K562 (cell line): Measurements from ENCODE around the gene MYO1E. TPM values are rescaled to one million over a fixed set of nuclear protein-coding genes. Genes with fewer than 3 reads are reported as not detected.

ENCODE experiments used
- FOSL1 ChIP-seq: fragments of 200-800 bp; sonication (Bioruptor generic); conservative IDR thresholded peaks from 2 replicates; pipeline ENCODE4 v1.6.1; 2016; ENCODE audit warnings: missing genetic modification characterization, missing compliant biosample characterization
- HDAC3 ChIP-seq: fragments of 450-650 bp; IDR thresholded peaks from 2 replicates; pipeline ENCODE4 v1.6.1; 2018; ENCODE audit warnings: borderline replicate concordance, mild to moderate bottlenecking, moderate library complexity; ENCODE audit not compliant: partially characterized antibody
- HMBOX1 ChIP-seq: sonication (generic); IDR thresholded peaks from 2 replicates; pipeline ENCODE4 v1.6.1; 2016
- HMG20B ChIP-seq: fragments of 250-450 bp; sonication (Bioruptor Pico); IDR thresholded peaks from 2 replicates; pipeline ENCODE4 v1.5.0; 2021; ENCODE audit warnings: mild to moderate bottlenecking
- MNT ChIP-seq, 2 experiments: fragments of 450-650 bp; conservative IDR thresholded peaks; 2 replicates each; pipeline ENCODE4 v1.6.1; 2017; ENCODE audit warnings: mild to moderate bottlenecking in 2 of 2, moderate library complexity in 2 of 2
- MTF1 ChIP-seq: fragments of 250-450 bp; sonication (Bioruptor Pico); IDR thresholded peaks from 2 replicates; pipeline ENCODE4 v1.9.0; 2021; ENCODE audit warnings: moderate library complexity, mild to moderate bottlenecking, inconsistent platforms, borderline replicate concordance
- RBFOX2 ChIP-seq: fragments of 200-400 bp; formaldehyde crosslinking; IDR thresholded peaks from 2 replicates; pipeline ENCODE4 v1.6.1; 2017; ENCODE audit warnings: low read depth, mild to moderate bottlenecking, low read length, moderate library complexity
- SMAD1 ChIP-seq: fragments of 150-350 bp; IDR thresholded peaks from 2 replicates; pipeline ENCODE4 v1.6.1; 2014; ENCODE audit warnings: low read length, low read depth; ENCODE audit not compliant: partially characterized antibody
- TAF1 ChIP-seq: IDR thresholded peaks from 2 replicates; pipeline ENCODE4 v1.6.1; 2011; ENCODE audit warnings: mild to moderate bottlenecking, low read length, moderate library complexity; ENCODE audit not compliant: insufficient read depth, control insufficient read depth, severe bottlenecking; ENCODE audit errors: extremely low read depth
- TEAD4 ChIP-seq, 2 experiments: sonication (generic) in 1 of 2; formaldehyde crosslinking in 1 of 2; IDR thresholded peaks; 2 replicates each; pipeline versions ENCODE4 v1.6.1 to v1.8.0; 2012 to 2022; ENCODE audit warnings: borderline replicate concordance in 1 of 2, inconsistent platforms in 1 of 2, low read length in 1 of 2, mild to moderate bottlenecking in 1 of 2, missing genetic modification reagents in 1 of 2
- ZBTB8A ChIP-seq: fragments of 450-650 bp; IDR thresholded peaks from 2 replicates; pipeline ENCODE4 v1.6.1; 2018; ENCODE audit warnings: mild to moderate bottlenecking, moderate library complexity; ENCODE audit not compliant: partially characterized antibody
- ZNF224 ChIP-seq: sonication (generic); formaldehyde crosslinking; IDR thresholded peaks from 2 replicates; pipeline ENCODE4 v1.8.0; 2022; ENCODE audit warnings: mild to moderate bottlenecking, missing genetic modification reagents
- ZNF324 ChIP-seq: fragments of 250-450 bp; sonication (Bioruptor Pico); IDR thresholded peaks from 2 replicates; pipeline ENCODE4 v1.4.0; 2020; ENCODE audit warnings: mild to moderate bottlenecking
- ZNF449 ChIP-seq: fragments of 250-450 bp; sonication (Bioruptor Pico); IDR thresholded peaks from 2 replicates; pipeline ENCODE4 v1.8.0; 2022; ENCODE audit warnings: moderate library complexity, mild to moderate bottlenecking, inconsistent platforms
- ZNF668 ChIP-seq: fragments of 250-450 bp; sonication (Bioruptor Pico); IDR thresholded peaks from 2 replicates; pipeline ENCODE4 v1.8.0; 2022; ENCODE audit warnings: mild to moderate bottlenecking, inconsistent platforms
- ZZZ3 ChIP-seq: fragments of 450-650 bp; IDR thresholded peaks from 2 replicates; pipeline ENCODE4 v1.6.1; 2016; ENCODE audit warnings: antibody characterized with exemption, mild to moderate bottlenecking, moderate library complexity
- polyA plus RNA-seq, 8 experiments: library from polyadenylated mRNA; depleted of rRNA in 4 of 8; stranded (reverse) in 5 of 8; unstranded in 3 of 8; fragments of >200 nt; fragmentation: Nextera tagmentation in 2 of 8; fragmentation: Illumina TruSeq in 1 of 8; extraction: Ambion mirVana in 2 of 8; extraction: Trizol in 1 of 8; gene quantifications; 2 replicates each; pipeline versions ENCODE4 v1.2.1 to v1.2.3, GENCODE V29; 2011 to 2014; ENCODE audit warnings: inconsistent platforms in 1 of 8, missing spikeins in 1 of 8
- total RNA-seq, 7 experiments: library from RNA; depleted of rRNA in 6 of 7; stranded (reverse); fragments of >200 nt in 6 of 7; fragmentation: Illumina TruSeq in 2 of 7; extraction: Trizol in 2 of 7; gene quantifications; 2 replicates each; pipeline versions ENCODE4 v1.2.1 to v1.2.3, GENCODE V29; 2011 to 2021; ENCODE audit warnings: low replicate concordance in 1 of 7
- TF ChIP-seq, protein P1 (sequence below): sonication (generic); formaldehyde crosslinking; IDR thresholded peaks from 2 replicates; pipeline ENCODE4 v1.8.0; 2022; ENCODE audit warnings: mild to moderate bottlenecking, missing genetic modification reagents
- TF ChIP-seq, protein P2 (sequence below): IDR thresholded peaks from 2 replicates; pipeline ENCODE4 v1.6.1; 2011; ENCODE audit warnings: borderline replicate concordance, low read depth, mild to moderate bottlenecking, moderate library complexity, low read length; ENCODE audit not compliant: insufficient read depth, poor library complexity, severe bottlenecking

MYO1E gene
- total and polyA plus RNA-seq, 9 of the 15 experiments (the other 6 are each of a cell fraction or from before 2014, with no cell fraction given), result under 0.01 to 0.44 (median 0.01) TPM; not detected in 6

DNA sequence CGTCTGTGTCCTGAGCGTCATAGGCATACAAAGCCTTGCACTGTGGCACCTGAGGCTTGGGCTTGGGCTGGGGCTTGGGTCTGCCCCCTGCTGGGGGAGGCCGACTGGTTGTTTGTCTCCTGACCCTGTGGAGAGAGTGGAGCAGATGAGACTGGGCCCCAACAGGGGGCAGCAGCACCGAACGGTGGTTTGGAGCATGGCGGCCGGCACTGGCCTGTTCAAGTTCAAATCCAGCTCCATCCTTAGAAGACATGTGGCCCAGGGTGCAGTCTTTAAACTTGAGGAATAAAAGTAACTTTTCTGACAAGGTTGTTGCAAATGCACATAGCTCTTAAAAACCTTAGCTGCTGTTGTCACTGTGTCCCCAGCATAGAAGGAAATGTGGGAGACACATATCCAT, 234.4 kb downstream of the MYO1E start (continued):
- TF ChIP-seq, protein P1, sequence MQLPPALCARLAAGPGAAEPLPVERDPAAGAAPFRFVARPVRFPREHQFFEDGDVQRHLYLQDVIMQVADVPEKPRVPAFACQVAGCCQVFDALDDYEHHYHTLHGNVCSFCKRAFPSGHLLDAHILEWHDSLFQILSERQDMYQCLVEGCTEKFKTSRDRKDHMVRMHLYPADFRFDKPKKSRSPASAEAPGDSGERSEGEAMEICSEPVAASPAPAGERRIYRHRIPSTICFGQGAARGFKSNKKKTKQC (CRISPR knock-in tag), result no peak
- TF ChIP-seq ZNF668 (CRISPR knock-in tag) (no peak), ZNF324 (CRISPR knock-in tag) (no peak), ZNF224 (CRISPR knock-in tag) (no peak), SMAD1 (peak; percentile 62), HMG20B (CRISPR knock-in tag) (no peak), ZBTB8A (no peak), TEAD4 (IDR thresholded peaks at IDR 0.05; ENCODE audit: low read length) (0 out of 2 replicates have a peak, but pooled peaks have one; percentile 18), TEAD4 (CRISPR knock-in tag; IDR thresholded peaks at IDR 0.05; ENCODE audit: borderline replicate concordance) (no peak), MNT (conservative IDR thresholded peaks at IDR 0.05) (peak; percentile 45 to 49; a peak in 2 of 4 replicates), HMBOX1 (no peak), FOSL1 (tag) (no peak), ZNF449 (CRISPR knock-in tag) (no peak), ZZZ3 (peak; percentile 94), MTF1 (CRISPR knock-in tag) (no peak), TAF1 (no peak), RBFOX2 (no peak), HDAC3 (peak; percentile 59)
- TF ChIP-seq, protein P2, sequence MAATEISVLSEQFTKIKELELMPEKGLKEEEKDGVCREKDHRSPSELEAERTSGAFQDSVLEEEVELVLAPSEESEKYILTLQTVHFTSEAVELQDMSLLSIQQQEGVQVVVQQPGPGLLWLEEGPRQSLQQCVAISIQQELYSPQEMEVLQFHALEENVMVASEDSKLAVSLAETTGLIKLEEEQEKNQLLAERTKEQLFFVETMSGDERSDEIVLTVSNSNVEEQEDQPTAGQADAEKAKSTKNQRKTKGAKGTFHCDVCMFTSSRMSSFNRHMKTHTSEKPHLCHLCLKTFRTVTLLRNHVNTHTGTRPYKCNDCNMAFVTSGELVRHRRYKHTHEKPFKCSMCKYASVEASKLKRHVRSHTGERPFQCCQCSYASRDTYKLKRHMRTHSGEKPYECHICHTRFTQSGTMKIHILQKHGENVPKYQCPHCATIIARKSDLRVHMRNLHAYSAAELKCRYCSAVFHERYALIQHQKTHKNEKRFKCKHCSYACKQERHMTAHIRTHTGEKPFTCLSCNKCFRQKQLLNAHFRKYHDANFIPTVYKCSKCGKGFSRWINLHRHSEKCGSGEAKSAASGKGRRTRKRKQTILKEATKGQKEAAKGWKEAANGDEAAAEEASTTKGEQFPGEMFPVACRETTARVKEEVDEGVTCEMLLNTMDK, result peak; percentile 99
